GM21360 (cell line): ENCODE measurements around the gene TCHH.
"Not testable (repeated sequence)": the region's sequence is repeated elsewhere in the genome, so short reads cannot be mapped to it uniquely, and the experiment has no call there.

Experiments
- ATAC-seq: cut with Tn5 transposase; IDR thresholded peaks from one replicate; pipeline ENCODE4 v1.9.1; 2021; ENCODE audit warnings: mild to moderate bottlenecking, moderate library complexity; ENCODE audit not compliant: unreplicated experiment

The TCHH gene

DNA sequence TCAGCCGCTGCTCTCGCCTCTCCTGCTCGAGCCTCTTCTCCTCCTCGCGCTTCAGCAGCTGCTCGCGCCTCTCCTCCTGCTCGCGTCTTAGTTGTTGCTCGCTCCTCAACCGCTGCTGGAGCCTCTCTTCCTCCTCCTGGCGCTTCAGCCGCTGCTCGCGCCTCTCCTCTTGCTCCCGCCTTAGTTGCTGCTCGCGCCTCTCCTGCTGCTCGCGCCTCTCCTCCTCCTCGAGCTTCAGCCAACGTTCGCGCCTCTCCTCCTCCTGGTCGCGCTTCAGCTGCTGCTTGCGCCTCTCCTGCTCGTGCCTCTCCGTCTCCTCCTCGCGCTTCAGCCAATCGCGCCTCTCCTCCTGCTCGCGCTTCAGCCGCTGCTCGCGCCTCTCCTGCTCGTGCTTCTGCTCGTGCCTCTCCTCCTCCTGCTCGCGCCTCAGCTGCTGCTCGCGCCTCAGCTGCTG lies 3.7 kb downstream of the TCHH start:
- no peak for ATAC-seq

DNA sequence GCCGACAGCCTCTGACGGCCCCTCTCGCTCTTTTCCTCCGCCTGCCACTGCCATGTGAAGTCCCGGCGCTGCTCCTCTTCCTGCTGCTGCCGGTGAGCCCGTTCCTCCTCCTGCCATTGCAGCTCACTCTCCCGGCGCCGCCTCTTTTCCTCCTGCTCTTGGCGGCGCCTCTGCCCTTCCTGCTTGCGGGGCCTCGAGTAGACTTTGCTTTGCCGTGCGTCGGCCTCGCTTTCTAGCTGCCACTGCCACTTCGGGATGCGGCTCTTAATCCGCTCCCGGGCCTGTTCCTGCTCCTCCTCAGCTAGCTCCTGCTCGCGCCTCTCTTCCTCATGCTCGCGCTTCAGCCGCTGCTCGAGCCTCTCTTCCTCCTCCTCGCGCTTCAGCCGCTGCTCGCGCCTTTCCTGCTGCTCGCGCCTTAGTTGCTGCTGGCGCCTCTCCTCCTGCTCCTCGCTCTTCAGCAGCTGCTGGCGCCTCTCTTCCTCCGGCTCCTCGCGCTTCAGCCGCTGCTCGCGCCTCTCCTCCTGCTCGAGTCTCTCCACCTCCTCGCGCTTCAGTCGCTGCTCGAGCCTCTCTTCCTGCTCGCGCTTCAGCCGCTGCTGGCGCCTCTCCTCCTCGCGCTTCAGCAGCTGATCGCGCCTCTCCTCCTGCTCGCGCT lies 4.3 kb downstream of the TCHH start:
- no peak for ATAC-seq

GRCh38 chr1:152110365-152110859 lies 4.8 kb downstream of the TCHH start:
- ATAC-seq: no peak

GRCh38 chr1:152109998-152110294 lies 5.3 kb downstream of the TCHH start:
- no peak for ATAC-seq

DNA sequence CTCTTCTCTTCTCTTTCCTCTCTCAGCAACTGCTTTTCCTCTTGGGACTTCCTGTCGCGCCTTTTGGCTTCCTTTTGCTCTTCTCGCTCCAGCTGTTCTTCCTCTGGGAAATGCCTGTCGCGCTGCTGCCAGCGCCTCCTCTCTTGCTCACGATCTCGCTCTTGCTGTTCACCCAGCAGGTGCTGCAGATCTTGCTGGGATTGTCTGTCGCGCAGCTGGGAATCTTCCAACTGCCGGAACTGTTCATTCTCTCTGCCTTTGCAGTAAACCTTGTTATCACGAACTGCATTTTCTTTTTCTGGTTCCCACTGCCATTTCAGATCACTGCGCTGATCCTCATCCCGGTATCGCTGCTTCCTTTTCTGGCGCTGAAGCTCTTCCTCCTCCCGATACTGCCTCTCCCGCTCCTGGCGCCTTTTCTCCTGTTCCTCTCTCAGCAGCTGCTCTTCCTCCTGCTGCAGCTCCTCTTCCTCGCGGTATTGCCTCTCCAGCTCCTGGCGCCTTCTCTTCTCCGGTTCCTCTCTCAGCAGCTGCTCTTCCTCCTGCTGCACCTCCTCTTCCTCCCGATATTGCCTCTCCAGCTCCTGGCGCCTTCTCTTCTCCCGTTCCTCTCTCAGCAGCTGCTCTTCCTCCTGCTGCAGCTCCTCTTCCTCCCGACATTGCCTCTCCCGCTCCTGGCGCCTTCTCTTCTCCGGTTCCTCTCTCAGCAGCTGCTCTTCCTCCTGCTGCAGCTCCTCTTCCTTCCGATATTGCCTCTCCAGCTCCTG lies 5.8 kb downstream of the TCHH start:
- ATAC-seq: no peak

DNA sequence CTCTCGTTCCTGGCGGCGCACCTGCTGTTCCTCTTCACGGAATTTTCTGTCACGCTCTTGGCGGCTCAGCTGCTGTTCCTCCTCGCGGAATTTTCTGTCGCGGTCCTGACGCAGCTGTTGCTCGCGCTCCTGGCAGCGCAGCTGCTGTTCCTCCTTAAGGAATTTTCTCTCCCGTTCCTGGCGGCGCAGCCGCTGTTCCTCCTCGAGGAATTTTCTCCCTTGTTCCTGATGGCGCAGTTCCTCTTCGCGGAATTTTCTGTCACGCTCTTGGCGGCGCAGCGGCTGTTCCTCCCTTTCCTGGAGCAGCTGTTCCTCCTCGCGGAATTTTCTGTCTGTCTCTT lies 6.4 kb downstream of the TCHH start:
- no peak for ATAC-seq

- no peak for ATAC-seq
Measured at GRCh38 chr1:152107984-152108881, 7.0 kb downstream of the TCHH start.

- ATAC-seq: no peak
Measured at GRCh38 chr1:152107031-152107983, 7.9 kb downstream of the TCHH start.

- ATAC-seq: no peak
Measured at GRCh38 chr1:152104854-152105253, 10.4 kb downstream of the TCHH start.

GRCh38 chr1:152096931-152097330 lies 18.3 kb downstream of the TCHH start:
- ATAC-seq: no peak

- no peak for ATAC-seq
Measured at GRCh38 chr1:152089014-152089674, 26.1 kb downstream of the TCHH start, which contains the start of gene TCHHL1. Gene TCHHL1 (minus strand): TSS chr1:152089064. CDS start chr1:152088143, 921 bp downstream.

- ATAC-seq: no peak
Measured at GRCh38 chr1:152086760-152087159, 28.5 kb downstream of the TCHH start.

DNA sequence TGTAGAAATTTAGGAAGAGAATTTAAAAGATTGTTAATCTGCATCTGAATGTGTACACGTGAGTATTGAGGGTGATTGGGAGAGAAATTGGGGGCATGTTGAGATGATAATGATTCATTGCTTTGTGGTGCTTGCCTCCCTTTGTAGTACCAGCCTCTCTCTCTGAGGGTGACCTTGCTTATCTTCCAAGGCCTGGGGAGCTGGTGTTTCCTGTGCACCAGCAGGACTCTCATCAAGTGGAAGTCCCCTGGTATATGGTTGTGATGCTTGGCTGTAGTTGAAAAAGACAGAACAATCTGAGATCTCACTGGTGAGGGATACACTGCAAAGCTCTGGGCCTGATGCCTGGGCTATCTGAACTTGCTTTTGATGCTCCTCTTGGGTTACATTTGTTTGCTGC lies 30.4 kb downstream of the TCHH start:
- ATAC-seq: no peak

DNA sequence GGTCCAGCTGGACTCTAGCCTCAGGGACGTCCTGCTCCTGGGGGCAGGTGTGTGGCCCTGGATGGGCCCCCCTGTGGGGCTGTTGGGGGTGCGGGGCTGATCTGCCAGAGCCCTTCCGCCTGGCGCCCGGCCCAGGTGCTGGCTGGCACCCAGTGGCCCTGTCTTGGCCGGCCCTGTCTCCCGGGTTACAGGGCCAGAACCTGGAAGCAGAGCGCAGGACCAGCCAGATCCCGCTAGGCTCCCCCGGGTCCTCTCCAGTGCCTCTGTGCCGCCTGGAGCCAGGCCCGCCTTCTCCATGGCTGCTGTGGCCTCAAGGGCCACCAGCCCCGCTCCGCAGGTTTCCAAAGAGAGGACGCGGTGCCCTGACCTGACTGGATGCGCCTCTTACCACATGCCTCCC lies 34.2 kb downstream of the TCHH start:
- not testable (repeated sequence) for ATAC-seq

GRCh38 chr1:152080494-152080893 lies 34.8 kb downstream of the TCHH start:
- not testable (repeated sequence) for ATAC-seq

DNA sequence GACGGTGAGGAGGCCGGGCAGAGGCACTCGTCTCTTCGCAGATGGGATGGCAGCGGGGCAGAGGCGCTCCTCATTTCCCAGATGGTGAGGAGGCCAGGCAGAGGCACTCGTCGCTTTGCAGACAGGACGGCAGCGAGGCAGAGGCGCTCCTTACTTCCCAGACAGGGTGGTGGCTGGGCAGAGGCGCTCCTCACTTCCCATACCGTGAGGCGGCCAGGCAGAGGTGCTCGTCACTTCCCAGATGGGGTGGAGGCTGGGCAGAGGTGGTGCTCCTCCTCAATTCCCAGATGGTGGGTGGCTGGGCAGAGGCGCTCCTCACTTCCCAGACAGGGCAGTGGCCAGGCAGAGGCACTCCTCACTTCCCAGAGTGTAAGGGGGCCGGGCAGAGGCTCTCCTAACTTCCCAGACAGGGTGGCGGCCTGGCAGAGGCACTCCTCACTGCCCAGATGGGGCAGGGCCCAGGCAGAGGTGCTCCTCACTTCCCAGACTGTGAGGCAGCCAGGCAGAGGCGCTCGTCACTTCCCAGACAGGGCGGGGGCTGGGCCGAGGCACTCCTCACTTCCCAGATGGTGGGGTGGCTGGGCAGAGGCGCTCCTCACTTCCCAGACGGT lies 36.3 kb downstream of the TCHH start:
- no peak for ATAC-seq

DNA sequence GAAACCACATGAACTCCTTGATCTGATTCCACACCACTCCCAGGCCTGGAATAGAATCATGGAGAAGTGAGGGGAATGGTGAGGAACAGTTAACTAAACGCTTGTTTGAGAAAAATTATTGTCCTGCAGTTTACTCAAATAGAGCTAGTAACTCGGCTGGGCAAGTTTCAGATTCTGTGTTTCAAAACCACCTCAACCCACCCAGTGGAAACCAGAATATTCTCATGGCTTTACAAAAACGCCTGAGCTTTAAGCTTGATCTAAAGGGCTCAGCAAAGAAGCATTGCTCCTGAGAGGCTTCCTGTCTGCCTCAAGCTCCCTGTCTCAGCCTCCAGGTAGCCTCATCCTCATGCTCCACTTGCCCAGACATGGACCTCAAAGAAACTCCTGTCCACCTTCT lies 42.9 kb downstream of the TCHH start:
- no peak for ATAC-seq

- no peak for ATAC-seq
Measured at GRCh38 chr1:152071123-152071522, 44.1 kb downstream of the TCHH start.

GRCh38 chr1:152067929-152068328 lies 47.3 kb downstream of the TCHH start:
- no peak for ATAC-seq
